KMS-11 (cell line): ENCODE results near the gene AFF1.

ENCODE experiments used
- H2AFZ ChIP-seq: fragments of 200-600 bp; sonication (generic); 2 replicates; pipeline ENCODE4 v1.6.1; 2016; ENCODE audit warnings: antibody characterized with exemption, mixed run types, low read depth
- H3K27ac ChIP-seq: fragments of 200-600 bp; sonication (generic); 2 replicates; pipeline ENCODE4 v1.6.1; 2016; ENCODE audit warnings: mild to moderate bottlenecking, mixed run types
- H3K27me3 ChIP-seq: fragments of 200-600 bp; sonication (generic); 2 replicates; pipeline ENCODE4 v1.6.1; 2017; ENCODE audit warnings: mild to moderate bottlenecking, low read depth, mixed run types, moderate library complexity; ENCODE audit not compliant: insufficient read depth
- H3K36me3 ChIP-seq: fragments of 200-600 bp; sonication (generic); 2 replicates; pipeline ENCODE4 v1.6.1; 2017; ENCODE audit warnings: mild to moderate bottlenecking, mixed run types; ENCODE audit not compliant: insufficient read depth
- H3K4me1 ChIP-seq: fragments of 200-600 bp; sonication (generic); 2 replicates; pipeline ENCODE4 v1.6.1; 2016; ENCODE audit warnings: mild to moderate bottlenecking, low read depth, mixed run types; ENCODE audit not compliant: poor library complexity, severe bottlenecking
- H3K4me2 ChIP-seq: fragments of 200-600 bp; sonication (generic); 2 replicates; pipeline ENCODE4 v1.7.0; 2016; ENCODE audit warnings: mild to moderate bottlenecking, mixed run types
- H3K4me3 ChIP-seq: fragments of 200-600 bp; sonication (generic); IDR thresholded peaks from 2 replicates; pipeline ENCODE4 v1.6.1; 2017; ENCODE audit warnings: low read depth, low read length, mixed read lengths; ENCODE audit not compliant: insufficient read depth
- H3K79me2 ChIP-seq: fragments of 200-600 bp; sonication (generic); 2 replicates; pipeline ENCODE4 v1.6.1; 2016; ENCODE audit warnings: low read depth, mixed run types; ENCODE audit not compliant: insufficient read depth
- H3K9ac ChIP-seq: fragments of 200-600 bp; sonication (generic); 2 replicates; pipeline ENCODE4 v1.6.1; 2016; ENCODE audit warnings: mild to moderate bottlenecking, mixed run types
- H4K20me1 ChIP-seq: fragments of 200-600 bp; sonication (generic); 2 replicates; pipeline ENCODE4 v1.6.1; 2016; ENCODE audit warnings: mild to moderate bottlenecking, mixed run types; ENCODE audit not compliant: insufficient read depth
- TF ChIP-seq, protein P1 (sequence below): fragments of 200-600 bp; sonication (generic); conservative IDR thresholded peaks from 2 replicates; pipeline ENCODE4 v1.6.1; 2017; ENCODE audit warnings: low read depth, mild to moderate bottlenecking, antibody characterized with exemption, low read length, moderate library complexity, mixed read lengths

The AFF1 gene

DNA sequence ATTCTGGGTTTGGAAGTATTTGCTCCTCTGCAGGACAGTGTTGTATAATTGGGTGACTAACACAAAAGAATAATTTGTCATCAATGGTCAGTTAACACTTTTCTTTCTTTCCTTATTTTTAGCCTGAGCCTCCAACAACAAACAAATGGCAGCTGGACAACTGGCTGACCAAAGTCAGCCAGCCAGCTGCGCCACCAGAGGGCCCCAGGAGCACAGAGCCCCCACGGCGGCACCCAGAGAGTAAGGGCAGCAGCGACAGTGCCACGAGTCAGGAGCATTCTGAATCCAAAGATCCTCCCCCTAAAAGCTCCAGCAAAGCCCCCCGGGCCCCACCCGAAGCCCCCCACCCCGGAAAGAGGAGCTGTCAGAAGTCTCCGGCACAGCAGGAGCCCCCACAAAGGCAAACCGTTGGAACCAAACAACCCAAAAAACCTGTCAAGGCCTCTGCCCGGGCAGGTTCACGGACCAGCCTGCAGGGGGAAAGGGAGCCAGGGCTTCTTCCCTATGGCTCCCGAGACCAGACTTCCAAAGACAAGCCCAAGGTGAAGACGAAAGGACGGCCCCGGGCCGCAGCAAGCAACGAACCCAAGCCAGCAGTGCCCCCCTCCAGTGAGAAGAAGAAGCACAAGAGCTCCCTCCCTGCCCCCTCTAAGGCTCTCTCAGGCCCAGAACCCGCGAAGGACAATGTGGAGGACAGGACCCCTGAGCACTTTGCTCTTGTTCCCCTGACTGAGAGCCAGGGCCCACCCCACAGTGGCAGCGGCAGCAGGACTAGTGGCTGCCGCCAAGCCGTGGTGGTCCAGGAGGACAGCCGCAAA, 179.6 kb downstream of the AFF1 start:
- H3K9ac ChIP-seq: no peak overlapping the region
- H3K4me3 ChIP-seq: no peak overlapping the region
- H3K79me2 ChIP-seq: no peaks in the 10 kb centered on the region; the same call in 1 of the 2 replicates
- H3K27ac ChIP-seq: no peak overlapping the region
- H4K20me1 ChIP-seq: no peaks in the 10 kb centered on the region
- no peak overlapping the region for H3K4me2 ChIP-seq
- H3K27me3 ChIP-seq: no peaks in the 10 kb centered on the region
- H2AFZ ChIP-seq: no peak overlapping the region
- peaks cover 6% of the 10 kb centered on the region for H3K4me1 ChIP-seq
- peaks cover 20% of the 10 kb centered on the region; the same call in 1 of the 2 replicates for H3K36me3 ChIP-seq
- TF ChIP-seq, protein P1, sequence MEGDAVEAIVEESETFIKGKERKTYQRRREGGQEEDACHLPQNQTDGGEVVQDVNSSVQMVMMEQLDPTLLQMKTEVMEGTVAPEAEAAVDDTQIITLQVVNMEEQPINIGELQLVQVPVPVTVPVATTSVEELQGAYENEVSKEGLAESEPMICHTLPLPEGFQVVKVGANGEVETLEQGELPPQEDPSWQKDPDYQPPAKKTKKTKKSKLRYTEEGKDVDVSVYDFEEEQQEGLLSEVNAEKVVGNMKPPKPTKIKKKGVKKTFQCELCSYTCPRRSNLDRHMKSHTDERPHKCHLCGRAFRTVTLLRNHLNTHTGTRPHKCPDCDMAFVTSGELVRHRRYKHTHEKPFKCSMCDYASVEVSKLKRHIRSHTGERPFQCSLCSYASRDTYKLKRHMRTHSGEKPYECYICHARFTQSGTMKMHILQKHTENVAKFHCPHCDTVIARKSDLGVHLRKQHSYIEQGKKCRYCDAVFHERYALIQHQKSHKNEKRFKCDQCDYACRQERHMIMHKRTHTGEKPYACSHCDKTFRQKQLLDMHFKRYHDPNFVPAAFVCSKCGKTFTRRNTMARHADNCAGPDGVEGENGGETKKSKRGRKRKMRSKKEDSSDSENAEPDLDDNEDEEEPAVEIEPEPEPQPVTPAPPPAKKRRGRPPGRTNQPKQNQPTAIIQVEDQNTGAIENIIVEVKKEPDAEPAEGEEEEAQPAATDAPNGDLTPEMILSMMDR: no peak

GRCh38 chr4:87116231-87116630, 181.4 kb downstream of the AFF1 start:
- Histone ChIP-seq H3K27ac (no peak overlapping the region), H3K9ac (no peak overlapping the region), H3K4me2 (no peak overlapping the region), H2AFZ (no peak overlapping the region), H3K4me3 (no peak overlapping the region), H3K36me3 (peaks cover 20% of the 10 kb centered on the region; the same call in 1 of the 2 replicates), H3K27me3 (no peaks in the 10 kb centered on the region), H3K4me1 (peaks cover 6% of the 10 kb centered on the region), H3K79me2 (no peaks in the 10 kb centered on the region; the same call in 1 of the 2 replicates), H4K20me1 (no peaks in the 10 kb centered on the region)
- TF ChIP-seq, protein P1: no peak

DNA sequence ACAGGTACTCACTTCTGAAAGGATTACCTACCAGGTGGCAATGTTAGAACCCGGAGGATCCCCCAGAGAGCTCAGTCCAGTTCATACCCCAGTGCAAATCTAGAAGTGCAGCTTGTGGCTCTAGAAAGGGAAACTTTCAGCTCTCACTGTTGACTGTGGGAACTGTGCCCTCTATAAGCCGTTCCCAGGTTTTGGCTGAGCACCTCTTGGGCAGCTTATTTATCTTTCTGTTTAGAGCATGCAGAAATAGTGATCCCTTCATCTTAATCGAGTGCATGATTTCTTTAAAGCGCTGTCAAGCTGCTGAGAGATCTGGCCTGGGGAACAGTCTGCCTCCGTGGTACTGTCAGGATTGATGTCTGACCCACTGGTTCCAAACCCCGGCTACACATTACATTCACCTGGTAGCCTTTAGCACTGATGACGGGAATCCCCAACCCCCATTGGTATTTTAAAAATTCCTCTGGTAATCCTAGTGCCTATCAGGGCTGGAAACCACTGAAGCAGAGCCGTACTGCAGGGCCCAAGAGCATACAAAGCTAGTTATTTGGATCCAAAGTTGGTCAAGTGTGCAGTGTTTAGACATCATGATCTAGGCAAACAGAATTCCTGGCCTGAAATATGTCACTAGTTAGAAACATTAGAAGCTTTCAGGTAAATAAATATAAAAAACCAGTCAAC, 182.4 kb downstream of the AFF1 start:
- TF ChIP-seq, protein P1: no peak
- Histone ChIP-seq H3K36me3 (peaks cover 20% of the 10 kb centered on the region; the same call in 1 of the 2 replicates), H3K27me3 (no peaks in the 10 kb centered on the region), H3K27ac (no peak overlapping the region), H3K4me1 (peaks cover 6% of the 10 kb centered on the region), H3K9ac (no peak overlapping the region), H4K20me1 (no peaks in the 10 kb centered on the region), H2AFZ (no peak overlapping the region), H3K4me3 (no peak overlapping the region), H3K4me2 (no peak overlapping the region), H3K79me2 (peaks cover 3% of the 10 kb centered on the region; the same call in 1 of the 2 replicates)

- TF ChIP-seq, protein P1: no peak
- H3K27me3 ChIP-seq: no peaks in the 10 kb centered on the region
- no peak overlapping the region for H3K9ac ChIP-seq
- peaks cover 6% of the 10 kb centered on the region for H3K4me1 ChIP-seq
- H2AFZ ChIP-seq: no peak overlapping the region
- no peak overlapping the region for H3K4me2 ChIP-seq
- H4K20me1 ChIP-seq: no peaks in the 10 kb centered on the region
- no peak overlapping the region for H3K4me3 ChIP-seq
- H3K79me2 ChIP-seq: peaks cover 8% of the 10 kb centered on the region; the same call in 1 of the 2 replicates
- H3K27ac ChIP-seq: no peak overlapping the region
- H3K36me3 ChIP-seq: peaks cover 20% of the 10 kb centered on the region; the same call in 1 of the 2 replicates
Measured at GRCh38 chr4:87117732-87118075, 182.9 kb downstream of the AFF1 start.
